ELF-1 (cell line): ENCODE measurements around the gene PSMB7.

Experiments
- DNase-seq: peaks from one replicate; pipeline ENCODE4 v3.0.0-alpha.2; 2016; ENCODE audit warnings: low read depth, low spot score

PSMB7 gene

DNA sequence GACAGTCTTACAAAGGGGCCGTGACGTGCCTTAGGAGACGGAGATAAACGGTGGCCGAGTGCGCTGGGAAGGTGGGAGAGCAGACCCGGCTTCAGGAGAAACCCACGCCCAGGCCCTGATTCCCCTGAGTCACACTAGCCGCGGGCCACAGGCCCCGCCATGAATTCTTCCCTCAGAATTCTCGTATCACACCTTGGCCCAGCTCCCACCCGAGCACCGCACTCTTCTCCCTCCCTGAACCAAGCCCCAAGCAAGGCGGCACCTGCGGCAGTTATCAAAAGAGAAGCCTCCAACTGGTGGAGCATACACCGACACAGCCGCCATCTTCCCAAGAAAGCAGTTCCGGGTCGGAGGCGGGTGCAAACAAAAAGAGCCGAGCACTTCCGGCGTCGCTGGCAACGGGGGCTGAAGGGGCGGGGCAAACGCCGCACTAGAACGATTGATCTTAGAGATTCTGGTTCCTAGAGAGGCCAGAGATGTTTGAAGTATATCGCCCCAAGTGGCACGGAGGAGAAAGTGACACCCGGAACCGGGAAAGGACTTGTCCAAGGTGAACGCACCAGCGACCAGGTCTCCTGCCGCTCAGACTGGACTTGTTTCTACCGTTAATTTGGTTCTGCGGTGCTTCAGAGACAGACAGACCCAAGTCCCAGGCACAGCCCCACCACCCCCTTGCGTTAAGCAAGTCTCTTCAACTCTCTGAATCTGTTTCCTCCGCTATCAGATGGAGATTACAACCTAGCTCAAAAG lies at the start of gene PSMB7:
Gene PSMB7 (minus strand): TSS at position 341 of the 750 bp plus-strand sequence. CDS start 17 bp downstream, at position 324.
- DNase-seq = peak; percentile 98

GRCh38 chr9:124462739-124463138 lies 47.5 kb upstream of the PSMB7 start:
- DNase-seq = no peak

- no peak for DNase-seq
Measured at GRCh38 chr9:124458441-124458840, 43.2 kb upstream of the PSMB7 start.

- no peak for DNase-seq
Measured at GRCh38 chr9:124457887-124458431, 42.7 kb upstream of the PSMB7 start.

- DNase-seq = no peak
Measured at GRCh38 chr9:124457079-124457886, 42.0 kb upstream of the PSMB7 start.

DNA sequence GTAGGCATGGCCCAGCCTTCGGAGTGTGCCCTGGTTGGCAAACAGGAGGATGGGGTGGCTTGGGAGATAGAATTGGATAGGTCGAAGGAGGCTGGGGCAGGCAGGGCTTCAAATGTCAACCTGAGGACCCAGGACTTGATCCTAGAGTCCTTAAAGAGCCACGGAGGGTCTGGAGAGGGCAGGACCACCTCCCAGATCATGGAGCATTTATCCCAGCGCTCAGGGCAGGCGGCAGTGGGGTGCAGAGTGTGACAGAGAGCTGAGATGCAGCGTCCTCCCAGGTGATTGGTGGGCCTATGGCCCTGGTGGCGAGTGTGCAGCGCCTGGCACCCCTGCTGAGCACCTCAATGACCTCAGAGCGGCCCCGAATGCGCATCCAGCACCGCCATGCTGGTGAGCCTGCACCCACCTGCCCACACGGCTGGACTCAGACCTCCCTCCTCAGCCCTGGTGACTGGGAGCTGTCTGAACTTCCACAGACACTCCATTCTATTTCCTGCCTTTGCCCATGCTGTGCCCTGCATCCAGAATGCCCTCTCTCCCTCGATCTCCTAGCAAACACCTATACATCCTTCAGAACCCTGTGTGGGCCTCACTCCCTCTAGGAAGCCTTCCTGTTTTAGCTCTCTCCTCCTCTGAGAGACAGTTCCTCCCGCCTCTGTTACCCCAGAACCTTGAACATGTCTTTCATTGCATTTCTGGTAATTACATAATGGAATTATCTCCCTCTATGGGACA lies 41.3 kb upstream of the PSMB7 start:
- no peak for DNase-seq

DNA sequence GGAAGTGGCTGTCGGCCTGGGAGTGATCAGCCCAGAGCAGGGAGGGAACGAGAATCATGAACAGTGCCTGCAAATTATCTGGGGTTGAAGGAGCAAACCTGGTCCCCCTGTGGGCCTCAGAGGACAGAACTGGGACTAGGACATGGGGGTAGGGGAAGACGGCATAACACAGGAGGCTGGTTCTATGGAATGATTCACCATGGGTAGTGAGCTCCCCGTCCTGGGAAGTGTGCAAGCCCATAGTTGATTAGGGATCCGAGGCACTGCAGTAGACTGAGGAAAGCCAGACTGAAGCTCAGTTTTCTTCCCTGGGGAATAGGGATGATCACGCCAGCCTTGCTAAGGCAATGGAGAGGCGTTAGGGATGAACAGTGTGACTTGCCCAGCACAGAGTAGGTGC lies 40.6 kb upstream of the PSMB7 start:
- DNase-seq = no peak

GRCh38 chr9:124454791-124455443 lies 39.7 kb upstream of the PSMB7 start:
- DNase-seq = no peak

GRCh38 chr9:124454296-124454695 lies 39.1 kb upstream of the PSMB7 start:
- DNase-seq = no peak

DNA sequence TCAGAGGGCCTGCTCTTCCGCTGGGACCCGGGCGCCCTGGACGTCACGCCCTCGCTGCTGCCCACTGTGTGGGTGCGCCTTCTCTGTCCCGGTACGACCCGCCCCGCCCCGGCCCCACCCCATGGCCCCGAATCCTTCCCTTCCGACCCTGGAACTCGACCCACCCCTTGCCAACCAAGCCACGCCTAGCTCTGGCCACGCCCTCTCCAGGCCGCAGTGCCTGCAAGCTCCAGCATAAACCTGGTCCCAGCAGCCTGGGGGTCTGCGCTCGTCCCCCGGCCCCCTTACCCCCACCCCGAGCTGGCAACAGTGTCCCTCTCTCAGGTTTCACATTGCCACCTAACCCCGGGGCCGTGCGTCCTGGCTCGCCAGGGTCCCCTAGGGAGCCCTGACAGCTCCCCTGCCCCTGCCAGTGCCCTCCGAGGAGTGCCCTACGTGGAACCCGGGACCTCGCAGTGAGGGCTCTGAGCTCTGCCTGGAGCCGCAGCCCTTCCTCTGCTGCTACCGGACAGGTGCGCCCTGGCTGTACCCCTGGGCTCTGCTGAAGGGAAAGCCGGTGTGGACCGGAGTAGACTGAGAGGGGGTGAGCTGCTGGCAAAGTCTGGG lies 38.4 kb upstream of the PSMB7 start:
- peak; percentile 30 for DNase-seq

DNA sequence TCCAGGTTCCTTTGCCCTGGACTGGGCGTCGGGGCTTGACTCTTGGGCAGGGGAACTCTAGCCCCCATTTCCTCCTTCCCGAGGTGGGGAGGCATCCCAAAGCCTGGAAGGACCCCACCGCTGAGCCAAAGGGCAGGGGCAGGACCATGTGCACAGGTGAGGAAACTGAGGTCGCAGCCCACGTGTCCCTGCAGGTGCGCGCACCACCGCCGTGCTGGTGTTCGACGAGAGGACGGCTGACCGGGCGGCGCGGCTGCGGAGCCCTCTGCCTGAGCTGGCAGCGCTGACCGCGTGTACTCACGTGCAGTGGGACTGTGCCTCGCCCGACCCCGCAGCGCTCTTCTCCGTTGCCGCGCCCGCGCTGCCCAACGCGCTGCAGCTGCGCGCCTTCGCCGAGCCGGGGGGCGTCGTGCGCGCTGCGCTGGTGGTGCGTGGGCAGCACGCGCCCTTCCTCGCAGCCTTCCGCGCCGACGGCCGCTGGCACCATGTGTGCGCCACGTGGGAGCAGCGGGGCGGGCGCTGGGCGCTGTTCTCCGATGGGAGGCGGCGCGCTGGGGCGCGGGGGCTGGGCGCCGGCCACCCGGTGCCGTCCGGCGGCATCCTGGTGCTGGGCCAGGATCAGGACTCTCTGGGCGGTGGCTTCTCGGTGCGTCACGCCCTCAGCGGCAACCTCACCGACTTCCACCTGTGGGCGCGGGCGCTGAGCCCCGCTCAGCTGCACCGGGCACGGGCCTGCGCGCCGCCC lies 37.8 kb upstream of the PSMB7 start:
- DNase-seq = peak; percentile 27

- DNase-seq = no peak
Measured at GRCh38 chr9:124452326-124452725, 37.1 kb upstream of the PSMB7 start.

DNA sequence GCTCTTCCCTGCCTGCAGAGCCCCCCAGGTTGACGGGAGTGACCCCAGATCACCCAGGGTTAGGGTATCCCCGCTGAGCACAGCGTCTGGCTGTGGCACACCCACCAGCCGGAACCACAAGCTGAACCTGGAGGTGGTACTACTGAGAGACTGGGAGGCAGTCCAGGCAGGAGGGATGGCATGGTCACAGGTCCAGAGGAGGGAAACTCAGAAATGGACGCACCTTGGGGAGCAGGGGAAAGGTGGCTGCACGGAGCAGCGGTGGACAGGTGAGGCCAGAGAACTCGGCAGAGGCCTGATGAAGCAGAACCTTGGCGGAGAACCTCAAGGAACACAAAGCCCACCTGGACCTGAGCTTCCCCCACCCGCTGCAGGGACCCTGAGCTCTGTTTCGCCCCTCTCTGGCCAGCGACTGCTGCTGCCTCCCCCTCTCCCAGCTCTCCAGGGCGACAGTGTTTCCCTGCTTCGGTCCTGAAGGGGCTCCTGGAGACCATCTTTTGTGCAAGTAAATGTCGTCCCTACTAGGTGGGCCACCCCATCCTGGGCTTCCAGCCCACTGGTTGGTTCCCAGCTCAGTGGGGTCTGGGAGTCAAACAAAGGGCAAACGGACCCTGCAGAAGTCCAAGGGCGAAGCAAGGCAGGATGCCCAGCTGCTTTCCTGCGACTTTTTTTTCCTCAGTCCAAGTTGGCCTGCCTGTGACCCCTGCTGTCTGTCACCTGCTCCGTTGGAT lies 35.9 kb upstream of the PSMB7 start:
- DNase-seq = no peak

GRCh38 chr9:124450241-124450924 lies 35.1 kb upstream of the PSMB7 start, which contains the start of gene ADGRD2:
Gene ADGRD2, plus strand, starts transcription at chr9:124450451. Its CDS starts 1,216 bp downstream, at chr9:124451667.
- peak; percentile 75 for DNase-seq

- DNase-seq = no peak
Measured at GRCh38 chr9:124449381-124450151, 34.3 kb upstream of the PSMB7 start.

- no peak for DNase-seq
Measured at GRCh38 chr9:124448019-124448418, 32.8 kb upstream of the PSMB7 start.

DNA sequence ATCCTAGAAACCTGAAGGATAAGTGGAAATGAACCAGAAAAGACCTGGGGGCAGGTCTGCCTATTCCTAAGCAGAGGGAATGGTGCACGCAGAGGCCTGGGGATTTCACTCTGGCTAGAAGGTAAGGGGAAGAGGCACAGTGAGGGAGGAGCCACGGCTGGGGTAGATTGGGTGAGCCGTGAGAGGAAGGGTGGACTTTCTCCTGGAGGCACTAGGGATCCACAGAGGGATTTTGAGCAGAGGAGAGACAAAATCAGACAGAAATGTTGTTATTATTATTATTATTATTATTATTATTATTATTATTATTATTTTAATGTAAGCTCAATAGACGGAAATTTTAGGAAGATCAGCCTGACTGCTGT lies 32.0 kb upstream of the PSMB7 start:
- DNase-seq = no peak

- no peak for DNase-seq
Measured at GRCh38 chr9:124444166-124444565, 28.9 kb upstream of the PSMB7 start.
